ENCODE data around the gene CCSAP. TPM values are rescaled to one million over a fixed set of nuclear protein-coding genes. Genes with fewer than 3 reads are reported as not detected.

Gene CCSAP
- total and polyA plus RNA-seq, 2 of the 4 experiments (the other 2 are of a cell fraction), result 2.3 to 3.8 TPM

- dilution Hi-C loops (cut with HindIII; ENCODE audit: low sequenced_read_pairs, unreplicated experiment), result no loop called here
Measured at GRCh38 chr1:229339520-229339919, 3.3 kb downstream of the CCSAP start.

More at GRCh38 chr1:229339520-229339919, 3.3 kb downstream of the CCSAP start:
- Histone ChIP-seq H4K8ac (ENCODE audit: low read depth in 2 of 2, low read length in 2 of 2) (no peak overlapping the region), H2BK20ac (ENCODE audit: low read depth, low read length) (no peak overlapping the region), H3K4me2 (ENCODE audit: low read depth, low read length) (no peak overlapping the region), H3K4ac (ENCODE audit: low read depth, low read length) (no peak overlapping the region), H3K79me1 (ENCODE audit: low read depth in 1 of 2, low read length in 2 of 2) (peaks cover 23 to 51% of the 10 kb centered on the region in 2 experiments), H3K9me1 (ENCODE audit: insufficient read depth, low read length) (no peaks in the 10 kb centered on the region), H4K5ac (ENCODE audit: low read depth, low read length) (no peak overlapping the region), H3K4me3 (ENCODE audit: insufficient read depth, low read depth, low read length) (no peak overlapping the region), H3K4me1 (ENCODE audit: control insufficient read depth, insufficient read depth, low read length) (peaks cover 2% of the 10 kb centered on the region; the same call in 1 of the 2 replicates), H2BK15ac (ENCODE audit: low read depth, low read length) (no peak overlapping the region), H3K56ac (ENCODE audit: extremely low read depth, insufficient read depth, low read length) (no peak overlapping the region), H2BK120ac (ENCODE audit: low read depth, low read length) (no peak overlapping the region), H3K18ac (ENCODE audit: low read depth, low read length) (no peak overlapping the region), H4K91ac (ENCODE audit: insufficient read depth, low read depth, low read length) (no peak overlapping the region), H3K9ac (ENCODE audit: low read depth, low read length) (no peak overlapping the region), H3K27me3 (ENCODE audit: control insufficient read depth, insufficient read depth, low read length) (no peaks in the 10 kb centered on the region), H3K9me3 (ENCODE audit: control insufficient read depth, insufficient read depth, low read length) (no peaks in the 10 kb centered on the region), H2BK5ac (ENCODE audit: low read depth, low read length, poor library complexity, severe bottlenecking) (no peak overlapping the region), H3K23ac (ENCODE audit: low read depth, low read length) (no peak overlapping the region), H2AK9ac (replicated peaks; ENCODE audit: low read depth, low read length, poor library complexity) (no peak overlapping the region), H3K36me3 (ENCODE audit: control insufficient read depth, insufficient read depth, low read length) (peaks cover 9% of the 10 kb centered on the region; the same call in 1 of the 2 replicates), H2AK5ac (ENCODE audit: low read depth, low read length) (no peak overlapping the region), H4K20me1 (ENCODE audit: insufficient read depth, low read length) (no peaks in the 10 kb centered on the region), H3K14ac (replicated peaks; ENCODE audit: low read depth, low read length) (no peak overlapping the region), H3K27ac (ENCODE audit: insufficient read depth, low read length) (no peak overlapping the region), H2AFZ (replicated peaks; ENCODE audit: low read length, poor library complexity) (no peak overlapping the region)
- ChIA-PET POLR2A (ENCODE audit: unreplicated experiment) (no interaction called here), CTCF (no interaction called here)
- BruUV-seq (replicated peaks), result TSS peak; percentile 33
- WGBS, 2 experiments (ENCODE audit: extremely low coverage in 2 of 2, insufficient read length in 1 of 2), result 100% methylated on average over 1 of the region's 3 CpGs; no CpG with 5 or more reads in 1 of the 2 experiments
- in situ Hi-C loops (cut with MboI; ENCODE audit: low sequenced_read_pairs), result no loop called here
- intact Hi-C loops (cut with micrococcal nuclease), result no loop called here
- TF ChIP-seq MAFK (IDR thresholded peaks at IDR 0.05; ENCODE audit: low read depth, low read length) (no peak), RAD21 (IDR thresholded peaks at IDR 0.05; ENCODE audit: low read length) (no peak), CEBPB (IDR thresholded peaks at IDR 0.05; ENCODE audit: low read depth, low read length) (no peak), ELK1 (IDR thresholded peaks at IDR 0.05; ENCODE audit: borderline replicate concordance, low read depth, low read length) (no peak), RCOR1 (IDR thresholded peaks at IDR 0.05; ENCODE audit: insufficient replicate concordance, low read length) (no peak), SMC3 (IDR thresholded peaks at IDR 0.05; ENCODE audit: low read depth, low read length) (no peak), CTCF (conservative IDR thresholded peaks at IDR 0.05; ENCODE audit: low read depth, low read length) (no peak), MXI1 (IDR thresholded peaks at IDR 0.05; ENCODE audit: borderline replicate concordance, low read depth, low read length) (no peak), USF2 (IDR thresholded peaks at IDR 0.05; ENCODE audit: low read depth, low read length) (no peak), BHLHE40 (IDR thresholded peaks at IDR 0.05; ENCODE audit: low read depth, low read length) (no peak), MAZ (IDR thresholded peaks at IDR 0.05; ENCODE audit: borderline replicate concordance, low read depth, low read length) (no peak), POLR2A (IDR thresholded peaks at IDR 0.05; ENCODE audit: low read depth, low read length) (no peak), NFE2L2 (IDR thresholded peaks at IDR 0.05; ENCODE audit: low read depth, low read length) (no peak), RFX5 (IDR thresholded peaks at IDR 0.05; ENCODE audit: low read depth, low read length) (no peak)
- DNase-seq, result no peak
- ATAC-seq (ENCODE audit: low read depth), result no peak

Data from IMR-90 (cell line).